Astrocyte (in vitro differentiated cells and primary cell): ENCODE data around the gene TMEM45B. TPM values are rescaled to one million over a fixed set of nuclear protein-coding genes. Genes with fewer than 3 reads are reported as not detected.

Source experiments
- DNase-seq: peaks from one replicate; pipeline ENCODE4 v3.0.0-alpha.2; 2010; ENCODE audit warnings: low read depth
- FAIRE-seq: peaks from 2 replicates; lab custom pipeline; 2011; peaks lifted over from hg19 to GRCh38; lab: Jason Lieb, UNC
- H2AFZ ChIP-seq: 2 replicates; pipeline ENCODE4 v1.6.0; 2012; ENCODE audit warnings: low read depth, low read length, inconsistent platforms
- H3K27ac ChIP-seq: 2 replicates; pipeline ENCODE4 v1.5.1; 2011; ENCODE audit warnings: low read depth, low read length, inconsistent platforms
- H3K27me3 ChIP-seq: 2 replicates; pipeline ENCODE4 v1.6.0; 2011; ENCODE audit warnings: low read length, inconsistent platforms; ENCODE audit not compliant: insufficient read depth
- H3K36me3 ChIP-seq: 2 replicates; pipeline ENCODE4 v1.5.1; 2011; ENCODE audit warnings: low read length, inconsistent platforms; ENCODE audit not compliant: insufficient read depth
- H3K4me1 ChIP-seq: 2 replicates; pipeline ENCODE4 v1.5.1; 2011; ENCODE audit warnings: low read length, inconsistent platforms; ENCODE audit not compliant: insufficient read depth
- H3K4me2 ChIP-seq: 2 replicates; pipeline ENCODE4 v1.6.0; 2012; ENCODE audit warnings: low read length, inconsistent platforms
- H3K4me3 ChIP-seq: 2 replicates; pipeline ENCODE4 v1.5.1; 2011; ENCODE audit warnings: low read depth, mild to moderate bottlenecking, low read length, inconsistent platforms; ENCODE audit not compliant: insufficient read depth
- H3K79me2 ChIP-seq: 2 replicates; pipeline ENCODE4 v1.6.0; 2012; ENCODE audit warnings: mild to moderate bottlenecking, low read length, inconsistent platforms; ENCODE audit not compliant: insufficient read depth
- H3K9ac ChIP-seq: 2 replicates; pipeline ENCODE4 v1.6.0; 2012; ENCODE audit warnings: mild to moderate bottlenecking, low read length, inconsistent platforms
- H3K9me3 ChIP-seq: 2 replicates; pipeline ENCODE4 v1.5.1; 2012; ENCODE audit warnings: low read depth, mild to moderate bottlenecking, low read length, inconsistent platforms; ENCODE audit not compliant: insufficient read depth
- H4K20me1 ChIP-seq: 2 replicates; pipeline ENCODE4 v1.6.0; 2012; ENCODE audit warnings: low read length, inconsistent platforms; ENCODE audit not compliant: insufficient read depth
- H3K27ac Mint-ChIP-seq: one replicate; pipeline ENCODE4 v1.8.0; 2021; ENCODE audit warnings: mild to moderate bottlenecking, mixed read lengths; ENCODE audit not compliant: unreplicated experiment
- H3K27me3 Mint-ChIP-seq: one replicate; pipeline ENCODE4 v1.8.0; 2021; ENCODE audit warnings: low read depth, mixed read lengths; ENCODE audit not compliant: unreplicated experiment
- H3K36me3 Mint-ChIP-seq: one replicate; pipeline ENCODE4 v1.8.0; 2021; ENCODE audit warnings: low read depth, mixed read lengths; ENCODE audit not compliant: unreplicated experiment
- H3K4me1 Mint-ChIP-seq: one replicate; pipeline ENCODE4 v1.8.0; 2021; ENCODE audit warnings: low read depth, mixed read lengths; ENCODE audit not compliant: unreplicated experiment
- H3K4me3 Mint-ChIP-seq: one replicate; pipeline ENCODE4 v1.8.0; 2021; ENCODE audit warnings: mild to moderate bottlenecking, moderate library complexity, mixed read lengths; ENCODE audit not compliant: unreplicated experiment
- H3K9me3 Mint-ChIP-seq: one replicate; pipeline ENCODE4 v1.8.0; 2021; ENCODE audit warnings: mild to moderate bottlenecking, mixed read lengths; ENCODE audit not compliant: unreplicated experiment
- CTCF ChIP-seq: IDR thresholded peaks from 2 replicates; pipeline ENCODE4 v1.5.1; 2011; ENCODE audit warnings: low read depth, mild to moderate bottlenecking, inconsistent platforms, low read length, moderate library complexity; ENCODE audit not compliant: insufficient read depth
- EZH2 ChIP-seq: IDR thresholded peaks from 2 replicates; pipeline ENCODE4 v1.6.1; 2012; ENCODE audit warnings: mild to moderate bottlenecking, low read length, inconsistent platforms; ENCODE audit not compliant: insufficient read depth
- total RNA-seq: library from RNA; stranded (reverse); gene quantifications from 2 replicates; pipeline ENCODE4 v1.2.1, GENCODE V29; 2021

Gene TMEM45B
- total RNA-seq, 1 donor from 2014 or later: not detected

- peak overlapping the region; percentile 59 for H3K27ac Mint-ChIP-seq
- H3K27ac ChIP-seq: no peak overlapping the region
- peak overlapping the region; percentile 93 for H3K4me3 Mint-ChIP-seq
Observed at GRCh38 chr11:129896062-129896461, 80.4 kb downstream of the TMEM45B start.

GRCh38 chr11:129905402-129905801, 89.8 kb downstream of the TMEM45B start:
- Histone ChIP-seq H3K9ac (no peak overlapping the region), H4K20me1 (no peaks in the 10 kb centered on the region), H3K4me3 (no peak overlapping the region), H3K27me3 (no peaks in the 10 kb centered on the region), H2AFZ (no peak overlapping the region), H3K36me3 (peaks cover 18% of the 10 kb centered on the region), H3K4me1 (no peaks in the 10 kb centered on the region), H3K9me3 (no peaks in the 10 kb centered on the region), H3K79me2 (no peaks in the 10 kb centered on the region), H3K27ac (no peak overlapping the region), H3K4me2 (no peak overlapping the region)
- no peak overlapping the region for H3K4me3 Mint-ChIP-seq
- peaks cover 8% of the 10 kb centered on the region for H3K36me3 Mint-ChIP-seq
- H3K4me1 Mint-ChIP-seq: peaks cover under 1% of the 10 kb centered on the region
- FAIRE-seq (no peak), DNase-seq (no peak)
- H3K9me3 Mint-ChIP-seq: no peaks in the 10 kb centered on the region
- no peak for TF ChIP-seq EZH2
- no peak for TF ChIP-seq CTCF
- no peaks in the 10 kb centered on the region for H3K27me3 Mint-ChIP-seq
- no peak overlapping the region for H3K27ac Mint-ChIP-seq

More at GRCh38 chr11:129896062-129896461, 80.4 kb downstream of the TMEM45B start:
- Histone ChIP-seq H3K27me3 (no peaks in the 10 kb centered on the region), H2AFZ (peak overlapping the region; percentile 91), H3K9me3 (no peaks in the 10 kb centered on the region), H3K79me2 (peaks cover 27% of the 10 kb centered on the region), H3K36me3 (peaks cover 2% of the 10 kb centered on the region), H3K4me2 (peak overlapping the region; percentile 91), H3K9ac (peak overlapping the region; percentile 86), H4K20me1 (peaks cover 24% of the 10 kb centered on the region), H3K4me1 (peaks cover 10% of the 10 kb centered on the region), H3K4me3 (peak overlapping the region; percentile 89)
- FAIRE-seq (no peak), DNase-seq (no peak)
- no peaks in the 10 kb centered on the region for H3K27me3 Mint-ChIP-seq
- peaks cover 9% of the 10 kb centered on the region for H3K4me1 Mint-ChIP-seq
- no peaks in the 10 kb centered on the region for H3K9me3 Mint-ChIP-seq
- H3K36me3 Mint-ChIP-seq: peaks cover 5% of the 10 kb centered on the region
- TF ChIP-seq EZH2: no peak
- no peak for TF ChIP-seq CTCF

Other genes with a start within 250 kb of the TMEM45B start
- gene NFRKB, start 79.7 kb downstream of the TMEM45B start, total RNA-seq: 19.3 and 24.9 TPM in 2 replicates
- gene PRDM10, start 187.0 kb downstream of the TMEM45B start, total RNA-seq: 9.6 and 10.1 TPM in 2 replicates